Mesenteric fat pad (tissue), 1 donor: ENCODE measurements around the gene MBD6. TPM values are rescaled to one million over a fixed set of nuclear protein-coding genes. Genes with fewer than 3 reads are reported as not detected.

ENCODE experiments used
- DNase-seq: peaks from one replicate; pipeline ENCODE4 v3.0.0-alpha.2; 2020; ENCODE audit warnings: low spot score
- total RNA-seq: library from RNA; stranded (reverse); fragmentation: NEBNext Ultra II Directional; extraction: Animal tissue kit (Norgen Biotek cat#: 25700); gene quantifications from one replicate; pipeline ENCODE4 v1.2.1, GENCODE V29; 2021
- donor health status: DM: yes; HTN: yes; CAD: no.

The MBD6 gene
- total RNA-seq, 1 donor from 2014 or later = 66.0 TPM

GRCh38 chr12:57546438-57547287, 24.0 kb downstream of the MBD6 start, which contains the start of gene DCTN2:
Gene DCTN2 (minus strand): TSS chr12:57547192. CDS start chr12:57547063, 129 bp downstream.
- DNase-seq = peak; percentile 97

DNA sequence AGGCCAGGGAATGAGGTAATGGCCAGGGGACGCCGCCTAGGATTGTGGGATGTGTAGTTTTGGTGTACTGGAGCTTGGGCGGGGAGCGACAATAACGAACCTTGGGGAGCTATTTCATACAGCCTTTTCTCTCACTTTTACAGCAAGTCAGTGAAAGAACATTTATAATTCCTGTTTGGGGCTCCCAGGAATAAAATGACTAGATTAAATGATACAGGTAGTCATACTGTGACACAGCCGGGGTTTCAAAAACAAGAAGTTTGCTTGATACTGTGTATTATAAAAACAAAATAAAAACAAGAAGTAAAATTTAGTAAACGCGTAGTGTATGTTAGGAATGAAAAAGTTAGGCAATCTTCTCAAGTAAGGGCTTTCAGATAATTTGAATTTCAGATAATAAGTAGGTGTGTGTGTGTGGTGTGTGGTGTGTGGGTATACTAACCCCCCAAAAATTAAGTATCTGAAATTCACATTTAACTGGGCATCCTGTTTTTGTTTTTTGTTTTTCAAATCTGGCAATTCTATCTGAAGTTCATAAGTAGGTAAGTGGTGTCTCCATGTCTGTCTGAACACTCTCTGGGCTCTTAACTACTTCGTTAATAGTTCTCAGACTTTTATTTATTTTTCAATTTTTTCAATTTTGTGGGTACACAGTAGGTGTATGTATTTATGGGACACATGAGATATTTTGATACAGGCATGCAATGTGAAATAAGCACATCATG, 24.8 kb downstream of the MBD6 start:
- no peak for DNase-seq

DNA sequence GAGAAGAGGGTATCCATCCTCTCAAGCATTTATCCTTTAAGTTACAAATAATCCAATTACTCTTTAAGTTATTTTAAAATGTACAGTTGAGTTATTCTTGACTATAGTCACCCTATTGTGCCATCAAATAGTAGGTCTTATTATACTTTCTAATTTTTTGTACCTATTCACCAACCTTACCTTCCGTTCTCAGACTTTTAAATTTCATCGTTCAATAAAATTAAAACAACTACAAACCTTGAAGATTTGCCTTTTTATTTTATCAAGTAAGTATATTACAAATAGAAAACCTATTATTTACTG, 25.3 kb downstream of the MBD6 start:
- DNase-seq = no peak

GRCh38 chr12:57548488-57548887, 25.9 kb downstream of the MBD6 start:
- DNase-seq = no peak

DNA sequence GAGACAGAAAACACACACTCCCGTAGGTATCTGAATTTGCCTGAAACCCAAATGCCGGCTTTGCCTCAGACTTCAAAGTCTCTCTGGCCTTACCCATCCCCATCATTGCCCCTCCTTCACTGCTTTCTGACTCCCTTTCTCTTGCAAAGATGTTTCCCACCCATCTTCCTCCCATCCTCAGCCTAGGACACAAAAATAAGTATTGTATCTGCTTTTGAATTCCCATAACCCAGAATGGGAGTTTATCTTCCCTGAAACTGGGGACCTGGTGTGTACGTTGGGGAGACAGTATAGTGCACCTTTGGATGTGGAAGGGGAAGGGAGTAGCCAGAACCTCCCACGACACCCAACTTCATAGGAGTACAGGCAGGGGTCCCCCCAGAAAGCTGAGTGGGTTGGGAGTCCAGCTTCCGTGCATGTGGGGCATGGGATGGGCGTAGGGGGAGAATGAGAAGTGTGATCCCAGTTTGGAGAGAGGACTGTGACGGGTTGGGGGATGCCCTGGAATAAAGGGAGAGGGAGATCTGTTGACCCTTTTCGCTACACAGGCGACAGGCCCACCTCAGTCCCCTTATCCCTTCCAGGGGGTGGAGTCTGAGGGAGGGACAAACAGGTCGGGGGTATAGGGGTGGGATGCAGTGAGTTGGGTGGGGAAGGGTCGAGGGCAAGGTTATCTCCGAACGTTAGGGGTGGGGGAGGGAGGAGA, 26.7 kb downstream of the MBD6 start:
- DNase-seq = no peak

DNA sequence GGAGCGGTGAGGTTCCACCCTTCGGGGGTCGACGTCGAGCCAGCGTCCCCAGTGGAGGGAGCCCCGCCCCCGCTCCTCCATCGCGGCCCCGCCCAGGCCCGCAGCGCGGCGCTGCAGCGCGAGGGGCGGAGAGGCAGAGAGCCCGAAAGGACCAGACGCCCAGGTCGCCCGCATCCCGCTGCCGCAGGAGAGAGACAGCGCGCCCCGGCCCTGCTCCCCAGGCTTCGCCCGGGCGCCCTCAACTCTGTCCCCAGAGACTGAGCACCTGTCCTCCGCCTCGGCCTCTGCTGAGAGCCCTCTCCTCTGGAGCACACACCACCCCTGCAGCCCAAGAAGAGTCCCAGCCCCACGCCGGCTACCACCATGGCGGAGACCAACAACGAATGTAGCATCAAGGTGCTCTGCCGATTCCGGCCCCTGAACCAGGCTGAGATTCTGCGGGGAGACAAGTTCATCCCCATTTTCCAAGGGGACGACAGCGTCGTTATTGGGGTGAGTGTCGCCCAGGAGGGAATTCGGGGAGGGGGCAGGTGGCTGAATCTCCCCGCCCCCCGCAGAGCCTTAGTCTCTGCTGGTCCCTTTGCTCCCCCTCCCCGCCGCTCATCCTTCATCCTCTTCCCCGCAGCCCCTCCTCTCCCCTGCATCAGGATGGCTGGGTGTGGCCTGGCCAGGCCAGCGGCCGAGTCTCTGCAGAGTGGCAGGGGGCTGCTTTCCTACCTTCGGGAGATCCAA, 27.5 kb downstream of the MBD6 start, which contains the start of gene KIF5A:
KIF5A (plus strand) TSS at position 136 of the 732 bp plus-strand sequence; CDS start at position 364, 228 bp downstream.
- no peak for DNase-seq

- DNase-seq = no peak
These were observed 28.3 kb downstream of the MBD6 start for GRCh38 chr12:57550641-57551549.

DNA sequence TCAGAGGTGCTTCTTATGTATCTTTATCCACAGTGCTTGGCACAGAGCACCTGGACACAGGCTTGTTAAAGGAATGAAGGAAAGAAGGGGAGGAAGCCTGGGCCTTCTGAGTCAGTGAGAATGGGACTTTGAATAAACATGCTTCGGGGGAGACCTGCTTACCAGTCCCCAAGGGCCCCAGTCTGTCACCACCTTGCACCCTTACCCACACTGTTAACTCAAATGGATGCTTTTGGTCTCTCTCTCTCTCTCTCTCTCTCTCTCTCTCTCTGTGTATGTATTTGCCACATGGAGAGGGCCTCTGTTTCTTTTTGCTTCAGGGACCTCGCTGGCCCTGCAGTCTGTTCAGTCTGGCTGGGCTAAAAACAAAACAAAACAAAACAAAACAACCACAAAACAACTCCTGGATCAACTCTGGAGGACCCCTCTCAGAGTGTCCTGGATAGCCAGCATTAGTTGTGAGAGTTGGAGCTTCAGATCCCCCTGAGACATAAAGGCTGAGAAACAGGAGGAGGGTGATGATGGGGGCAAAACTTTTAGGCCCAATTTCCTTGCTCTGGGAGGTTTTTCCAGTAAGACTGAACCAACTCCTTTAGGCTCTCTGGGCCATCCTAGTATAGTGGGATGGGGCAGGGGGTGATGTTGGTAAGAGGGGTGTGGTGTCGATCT, 29.1 kb downstream of the MBD6 start:
- DNase-seq = no peak

DNA sequence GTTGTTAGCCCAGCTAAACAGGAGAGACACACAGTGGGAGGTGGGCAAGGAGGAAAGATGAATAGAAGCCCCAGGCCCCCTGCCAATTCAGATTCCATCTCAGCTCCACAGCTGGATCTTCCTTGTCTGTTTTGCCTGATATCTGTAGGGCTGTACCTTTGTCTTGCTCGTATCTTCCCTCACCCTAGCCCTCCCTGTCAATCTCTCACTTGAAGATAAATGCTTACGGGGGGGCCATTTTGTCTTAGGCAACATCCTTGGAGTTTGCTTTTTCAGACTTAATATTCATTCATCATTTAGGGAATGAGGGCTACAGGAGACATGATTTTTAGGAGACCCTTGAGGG, 29.7 kb downstream of the MBD6 start:
- no peak for DNase-seq

GRCh38 chr12:57552835-57553313, 30.2 kb downstream of the MBD6 start:
- DNase-seq = no peak

GRCh38 chr12:57553343-57554202, 30.9 kb downstream of the MBD6 start:
- no peak for DNase-seq

DNA sequence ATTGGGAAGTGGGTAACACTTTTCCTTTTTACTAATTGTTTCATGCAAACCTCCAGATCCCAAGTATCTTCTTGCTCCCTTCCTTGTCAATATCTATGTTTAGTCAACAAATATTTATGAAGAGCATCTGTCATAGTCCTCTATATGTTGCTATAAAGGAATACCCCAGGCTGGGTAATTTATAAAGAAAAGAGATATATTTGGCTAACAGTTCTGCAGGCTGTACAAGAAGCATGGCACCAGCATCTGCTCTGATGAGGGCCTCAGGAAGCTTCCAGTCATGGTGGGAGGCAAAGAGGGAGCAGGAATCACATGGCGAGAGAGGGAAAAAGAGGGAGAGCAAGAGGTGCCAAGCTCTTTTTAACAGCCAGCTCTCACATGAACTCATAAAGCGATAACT, 31.8 kb downstream of the MBD6 start:
- DNase-seq = no peak

GRCh38 chr12:57554897-57555296, 32.3 kb downstream of the MBD6 start:
- DNase-seq = no peak

GRCh38 chr12:57558864-57559263, 36.2 kb downstream of the MBD6 start:
- no peak for DNase-seq

DNA sequence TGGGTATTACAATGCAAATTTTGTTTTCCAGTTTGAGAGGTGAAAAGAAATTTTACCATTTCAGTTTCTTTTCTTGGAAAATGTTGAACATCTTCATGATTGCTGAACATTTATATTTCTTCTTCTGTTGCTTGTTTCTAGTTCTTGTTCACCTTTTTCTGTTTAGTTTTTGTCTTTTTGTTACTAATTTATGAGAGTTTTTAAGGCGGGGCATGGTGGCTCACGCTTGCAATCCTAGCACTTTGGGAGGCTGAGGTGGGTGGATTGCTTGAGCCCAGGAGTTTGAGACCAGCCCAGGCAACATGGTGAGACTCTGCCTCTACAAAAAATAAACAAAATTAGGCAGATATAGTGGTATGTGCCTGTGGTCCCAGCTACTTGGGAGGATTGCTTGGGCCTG, 37.9 kb downstream of the MBD6 start:
- DNase-seq = no peak

GRCh38 chr12:57561117-57561516, 38.5 kb downstream of the MBD6 start:
- DNase-seq = peak; percentile 26

- no peak for DNase-seq
These were observed 40.7 kb downstream of the MBD6 start for GRCh38 chr12:57563358-57563757.

GRCh38 chr12:57564178-57564740, 41.6 kb downstream of the MBD6 start:
- no peak for DNase-seq
